Spleen (tissue), 7 donors: ENCODE data around the gene ADA.

Experiments
- POLR2AphosphoS5 ChIP-seq, 3 donors: sonication (generic); formaldehyde crosslinking; IDR thresholded peaks; one replicate each; pipeline ENCODE4 v1.5.1; 2017; ENCODE audit warnings: antibody characterized with exemption in 3 of 3
- TF ChIP-seq, protein P1 (sequence below), 11 experiments: fragments of 200-600 bp in 7 of 11; fragments of 450-650 bp in 4 of 11; sonication (generic) in 4 of 11; IDR thresholded peaks in 8 of 11; conservative IDR thresholded peaks in 3 of 11; 1 replicate in 7 of 11; 2 replicates in 4 of 11; pipeline versions ENCODE4 v1.4.0 to v1.8.0; 2016 to 2021; ENCODE audit warnings: antibody characterized with exemption in 11 of 11, inconsistent platforms in 4 of 11, mild to moderate bottlenecking in 1 of 11
- donor health status: DM: no; HTN: no; CAD: no; lungs with moderate emphysema.
- donor health status: DM: no; HTN: no; CAD: no.
- donor health status: DM: no; HTN: no; CAD: no.

DNA sequence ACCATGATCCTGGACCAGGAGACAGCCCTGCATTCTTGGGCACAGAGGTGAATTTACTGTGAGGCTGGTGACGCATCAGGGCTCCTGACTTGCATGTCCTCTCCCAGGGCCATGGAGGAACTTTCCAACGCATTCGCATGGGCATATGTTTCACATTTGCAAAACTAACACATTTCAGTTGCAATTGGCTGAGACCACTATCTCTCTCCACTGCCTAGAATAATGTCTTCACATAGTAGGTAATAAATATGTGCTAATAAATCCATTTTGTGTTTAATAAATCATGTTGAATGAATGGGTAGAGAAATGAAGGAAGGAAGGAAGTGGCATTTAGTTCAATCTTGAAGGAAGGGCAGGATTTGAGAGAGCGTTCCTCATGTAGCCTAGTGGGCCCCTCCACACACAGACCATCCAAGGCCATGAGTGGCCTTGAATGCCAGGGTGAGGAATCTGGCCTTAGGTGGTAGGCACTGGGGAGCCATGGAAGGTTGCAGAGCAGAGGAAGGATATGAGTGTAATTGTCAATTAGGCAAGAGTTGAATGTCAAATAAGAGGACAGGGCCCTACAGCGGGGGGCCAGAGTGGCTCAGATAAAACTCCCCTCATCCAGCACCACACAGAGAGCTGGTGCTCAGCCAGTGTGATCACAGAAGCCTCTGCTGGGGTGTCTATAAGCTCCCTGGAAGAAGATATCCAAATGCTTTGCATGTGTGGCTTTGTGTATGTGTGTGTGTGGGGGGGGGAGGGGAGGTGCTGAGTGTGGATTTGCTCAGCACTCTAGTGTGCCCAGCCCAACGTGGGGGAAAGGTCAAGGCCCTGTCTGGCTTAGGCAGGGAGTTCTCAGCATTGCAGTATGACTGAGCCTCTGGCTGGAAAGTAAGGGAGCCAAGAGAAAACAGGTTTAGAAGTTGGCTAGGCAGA is 32.8 kb upstream of the ADA start:
- TF ChIP-seq, protein P1, sequence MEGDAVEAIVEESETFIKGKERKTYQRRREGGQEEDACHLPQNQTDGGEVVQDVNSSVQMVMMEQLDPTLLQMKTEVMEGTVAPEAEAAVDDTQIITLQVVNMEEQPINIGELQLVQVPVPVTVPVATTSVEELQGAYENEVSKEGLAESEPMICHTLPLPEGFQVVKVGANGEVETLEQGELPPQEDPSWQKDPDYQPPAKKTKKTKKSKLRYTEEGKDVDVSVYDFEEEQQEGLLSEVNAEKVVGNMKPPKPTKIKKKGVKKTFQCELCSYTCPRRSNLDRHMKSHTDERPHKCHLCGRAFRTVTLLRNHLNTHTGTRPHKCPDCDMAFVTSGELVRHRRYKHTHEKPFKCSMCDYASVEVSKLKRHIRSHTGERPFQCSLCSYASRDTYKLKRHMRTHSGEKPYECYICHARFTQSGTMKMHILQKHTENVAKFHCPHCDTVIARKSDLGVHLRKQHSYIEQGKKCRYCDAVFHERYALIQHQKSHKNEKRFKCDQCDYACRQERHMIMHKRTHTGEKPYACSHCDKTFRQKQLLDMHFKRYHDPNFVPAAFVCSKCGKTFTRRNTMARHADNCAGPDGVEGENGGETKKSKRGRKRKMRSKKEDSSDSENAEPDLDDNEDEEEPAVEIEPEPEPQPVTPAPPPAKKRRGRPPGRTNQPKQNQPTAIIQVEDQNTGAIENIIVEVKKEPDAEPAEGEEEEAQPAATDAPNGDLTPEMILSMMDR (IDR thresholded peaks at IDR 0.05 in 8 of 11, conservative IDR thresholded peaks at IDR 0.05 in 3 of 11) = no peak
- TF ChIP-seq POLR2AphosphoS5 (IDR thresholded peaks at IDR 0.05) = no peak
